H9 (cell line): ENCODE results near the gene AEN. TPM values are rescaled to one million over a fixed set of nuclear protein-coding genes. Genes with fewer than 3 reads are reported as not detected.

Source experiments
- DNase-seq: peaks from one replicate; pipeline ENCODE4 v3.0.0-alpha.2; 2017
- H2AFZ ChIP-seq: one replicate; pipeline ENCODE4 v1.6.1; 2013; ENCODE audit warnings: mild to moderate bottlenecking, low read length, control low read depth, moderate library complexity
- H2AK5ac ChIP-seq: 2 replicates; pipeline ENCODE4 v1.6.1; 2013; ENCODE audit warnings: low read length, control low read depth, mixed read lengths; ENCODE audit not compliant: insufficient read length
- H2BK120ac ChIP-seq: one replicate; pipeline ENCODE4 v1.6.1; 2013; ENCODE audit warnings: low read depth, mild to moderate bottlenecking, low read length, control low read depth, inconsistent platforms; ENCODE audit not compliant: poor library complexity, severe bottlenecking
- H2BK12ac ChIP-seq: 2 replicates; pipeline ENCODE4 v1.6.1; 2013; ENCODE audit warnings: low read length, control low read depth, mixed read lengths, low read depth; ENCODE audit not compliant: insufficient read length
- H2BK15ac ChIP-seq: 2 replicates; pipeline ENCODE4 v1.6.1; 2013; ENCODE audit warnings: low read depth, low read length, control low read depth
- H2BK20ac ChIP-seq: one replicate; pipeline ENCODE4 v1.6.1; 2013; ENCODE audit warnings: low read depth, mild to moderate bottlenecking, low read length, control low read depth, inconsistent platforms; ENCODE audit not compliant: poor library complexity, severe bottlenecking
- H2BK5ac ChIP-seq: 2 replicates; pipeline ENCODE4 v1.6.1; 2013; ENCODE audit warnings: low read length, control low read depth, mixed read lengths; ENCODE audit not compliant: insufficient read length
- H3K14ac ChIP-seq: 2 replicates; pipeline ENCODE4 v1.6.1; 2013; ENCODE audit warnings: low read length, control low read depth; ENCODE audit not compliant: insufficient read depth
- H3K18ac ChIP-seq: 2 replicates; pipeline ENCODE4 v1.6.1; 2013; ENCODE audit warnings: low read depth, mild to moderate bottlenecking, mixed read lengths, low read length, control low read depth; ENCODE audit not compliant: insufficient read length
- H3K23ac ChIP-seq: 2 replicates; pipeline ENCODE4 v1.6.1; 2013; ENCODE audit warnings: low read length, control low read depth, mixed read lengths, low read depth; ENCODE audit not compliant: insufficient read length
- H3K23me2 ChIP-seq: 2 replicates; pipeline ENCODE4 v1.6.1; 2013; ENCODE audit warnings: low read depth, mild to moderate bottlenecking, mixed read lengths, low read length, control low read depth; ENCODE audit not compliant: insufficient read length, poor library complexity, severe bottlenecking
- H3K27ac ChIP-seq: 2 replicates; pipeline ENCODE4 v1.5.1; 2013; ENCODE audit warnings: low read length, control low read depth, mixed read lengths, low read depth; ENCODE audit not compliant: insufficient read length
- H3K27me3 ChIP-seq: 2 replicates; pipeline ENCODE4 v1.6.1; 2013; ENCODE audit warnings: low read length, control low read depth, inconsistent platforms; ENCODE audit not compliant: insufficient read depth
- H3K4ac ChIP-seq: 2 replicates; pipeline ENCODE4 v1.6.1; 2013; ENCODE audit warnings: low read depth, mild to moderate bottlenecking, control low read depth, inconsistent platforms, low read length, moderate library complexity
- H3K4me1 ChIP-seq: 2 replicates; pipeline ENCODE4 v1.6.1; 2013; ENCODE audit warnings: low read length, control low read depth, inconsistent platforms; ENCODE audit not compliant: insufficient read depth
- H3K4me2 ChIP-seq: 2 replicates; pipeline ENCODE4 v1.6.1; 2013; ENCODE audit warnings: low read length, control low read depth, mixed read lengths; ENCODE audit not compliant: insufficient read length, insufficient read depth
- H3K56ac ChIP-seq: 2 replicates; pipeline ENCODE4 v1.6.1; 2013; ENCODE audit warnings: low read depth, mild to moderate bottlenecking, mixed read lengths, low read length, control low read depth; ENCODE audit not compliant: insufficient read length
- H3K79me1 ChIP-seq: 2 replicates; pipeline ENCODE4 v1.6.1; 2013; ENCODE audit warnings: low read depth, mild to moderate bottlenecking, moderate library complexity, low read length, control low read depth, inconsistent platforms; ENCODE audit not compliant: insufficient read depth, poor library complexity, severe bottlenecking
- H3K79me2 ChIP-seq: 2 replicates; pipeline ENCODE4 v1.6.1; 2013; ENCODE audit warnings: low read length, control low read depth, inconsistent platforms; ENCODE audit not compliant: insufficient read depth
- H3K9ac ChIP-seq: 2 replicates; pipeline ENCODE4 v1.6.1; 2013; ENCODE audit warnings: low read length, control low read depth, mixed read lengths; ENCODE audit not compliant: insufficient read length; ENCODE audit errors: extremely low read depth
- H3K9me3 ChIP-seq: one replicate; pipeline ENCODE4 v1.6.1; 2013; ENCODE audit warnings: low read depth, low read length, inconsistent platforms; ENCODE audit not compliant: control insufficient read depth
- H3T11ph ChIP-seq: one replicate; pipeline ENCODE4 v1.6.1; 2013; ENCODE audit warnings: mild to moderate bottlenecking, low read length, control low read depth, inconsistent platforms
- H4K20me1 ChIP-seq: one replicate; pipeline ENCODE4 v1.6.1; 2013; ENCODE audit not compliant: control insufficient read depth, insufficient read length, insufficient read depth
- H4K5ac ChIP-seq: 2 replicates; pipeline ENCODE4 v1.6.1; 2013; ENCODE audit warnings: low read depth, mild to moderate bottlenecking, mixed read lengths, low read length, control low read depth; ENCODE audit not compliant: insufficient read length
- H4K8ac ChIP-seq: replicated peaks from 2 replicates; pipeline ENCODE4 v1.6.1; 2013; ENCODE audit warnings: low read length, control low read depth, mixed read lengths, low read depth; ENCODE audit not compliant: insufficient read length
- H4K91ac ChIP-seq: 2 replicates; pipeline ENCODE4 v1.6.1; 2013; ENCODE audit warnings: low read depth, mild to moderate bottlenecking, moderate library complexity, mixed read lengths, low read length, control low read depth; ENCODE audit not compliant: insufficient read length
- H3K27ac Mint-ChIP-seq, 3 experiments: 2 replicates in 2 of 3; 3 replicates in 1 of 3; pipeline ENCODE4 v1.8.0; 2020 to 2021; ENCODE audit warnings: mixed read lengths in 3 of 3, mild to moderate bottlenecking in 1 of 3, moderate library complexity in 1 of 3
- H3K27me3 Mint-ChIP-seq: 2 replicates; pipeline ENCODE4 v1.8.0; 2021; ENCODE audit warnings: low read depth, mild to moderate bottlenecking, moderate library complexity, mixed read lengths
- H3K36me3 Mint-ChIP-seq, 3 experiments: 2 replicates in 2 of 3; 3 replicates in 1 of 3; pipeline ENCODE4 v1.8.0; 2020 to 2021; ENCODE audit warnings: low read depth in 3 of 3, mixed read lengths in 3 of 3; ENCODE audit not compliant: insufficient read depth in 1 of 3
- H3K4me1 Mint-ChIP-seq, 2 experiments: 2 replicates each; pipeline ENCODE4 v1.8.0; 2020; ENCODE audit warnings: mixed read lengths in 2 of 2
- H3K4me3 Mint-ChIP-seq, 2 experiments: 2 replicates in 1 of 2; 3 replicates in 1 of 2; pipeline ENCODE4 v1.8.0; 2020 to 2021; ENCODE audit warnings: mild to moderate bottlenecking in 2 of 2, mixed read lengths in 2 of 2, moderate library complexity in 1 of 2
- H3K9me3 Mint-ChIP-seq, 2 experiments: 2 replicates in 1 of 2; 3 replicates in 1 of 2; pipeline ENCODE4 v1.8.0; 2020; ENCODE audit warnings: mild to moderate bottlenecking in 2 of 2, mixed read lengths in 2 of 2, moderate library complexity in 1 of 2
- CTCF ChIP-seq: fragments of 200-600 bp; sonication (generic); conservative IDR thresholded peaks from 3 replicates; pipeline ENCODE4 v1.8.0; 2021; ENCODE audit warnings: antibody characterized with exemption, mild to moderate bottlenecking
- WGBS: extraction: QIAGEN DNeasy Blood & Tissue Kit; methylation state at CpG from one replicate; pipeline ENCODE4 v1.1.7; 2013; ENCODE audit warnings: missing lambda C conversion rate, low lambda C conversion rate, mixed read lengths; ENCODE audit not compliant: insufficient read length; ENCODE audit errors: extremely low coverage; 5-methylcytosine and 5-hydroxymethylcytosine counted together
- total RNA-seq: library from RNA; stranded (reverse); gene quantifications from 2 replicates; pipeline ENCODE4 v1.2.1, GENCODE V29; 2021

The AEN gene
- total RNA-seq, 1 experiment from 2014 or later, result 132 TPM

- Histone ChIP-seq H4K91ac (no peak overlapping the region), H3K9ac (no peak overlapping the region), H4K5ac (no peak overlapping the region), H3K14ac (no peak overlapping the region), H3K27me3 (peaks cover 24% of the 10 kb centered on the region; the same call in 1 of the 2 replicates), H2BK120ac (no peak overlapping the region), H3K27ac (no peak overlapping the region), H3K9me3 (no peaks in the 10 kb centered on the region), H3K23ac (no peak overlapping the region), H2BK15ac (no peak overlapping the region), H2BK5ac (no peak overlapping the region), H3T11ph (no peak overlapping the region), H2BK20ac (no peak overlapping the region), H4K20me1 (no peaks in the 10 kb centered on the region), H3K56ac (no peak overlapping the region), H2BK12ac (no peak overlapping the region), H3K4me1 (peaks cover 14% of the 10 kb centered on the region; the same call in 1 of the 2 replicates), H2AFZ (no peak overlapping the region), H3K4me2 (no peak overlapping the region), H3K79me2 (no peaks in the 10 kb centered on the region), H3K79me1 (no peaks in the 10 kb centered on the region), H4K8ac (no peak overlapping the region), H3K23me2 (peaks cover 21% of the 10 kb centered on the region), H3K18ac (no peak overlapping the region), H2AK5ac (no peak overlapping the region), H3K4ac (no peak overlapping the region)
- H3K4me3 Mint-ChIP-seq, result no peak overlapping the region
- DNase-seq, result no peak
- peaks cover 98% of the 10 kb centered on the region for H3K27me3 Mint-ChIP-seq
- H3K27ac Mint-ChIP-seq, result no peak overlapping the region
- peaks cover 75 to 78% of the 10 kb centered on the region in 2 experiments for H3K4me1 Mint-ChIP-seq
- no peaks in the 10 kb centered on the region; a peak in 2 of 5 replicates for H3K9me3 Mint-ChIP-seq
- TF ChIP-seq CTCF, result no peak
- no CpG with 5 or more reads among the region's 1 CpG for WGBS
- no peaks in the 10 kb centered on the region; a peak in 1 of 7 replicates for H3K36me3 Mint-ChIP-seq
These were observed 13.2 kb upstream of the AEN start for GRCh38 chr15:88607951-88608350.
